HepG2 (cell line): ENCODE measurements around the gene HDAC4. TPM values are rescaled to one million over a fixed set of nuclear protein-coding genes. Genes with fewer than 3 reads are reported as not detected.
A peak's percentile ranks its signal among the peaks of the same experiment; 100 is the strongest.

Source experiments
- AFF4 ChIP-seq: sonication (generic); formaldehyde crosslinking; IDR thresholded peaks from 2 replicates; pipeline ENCODE4 v1.4.0; 2020; ENCODE audit warnings: missing genetic modification reagents
- CBX2 ChIP-seq, 2 experiments: fragments of 200-600 bp in 1 of 2; sonication (generic); formaldehyde crosslinking in 1 of 2; IDR thresholded peaks; 2 replicates each; pipeline versions ENCODE4 v1.7.0 to v1.8.1; 2018 to 2022; ENCODE audit warnings: low read depth in 2 of 2, low read length in 1 of 2, mild to moderate bottlenecking in 1 of 2, missing genetic modification reagents in 1 of 2
- E2F5 ChIP-seq: sonication (generic); formaldehyde crosslinking; conservative IDR thresholded peaks from 2 replicates; pipeline ENCODE4 v1.4.0; 2020; ENCODE audit warnings: missing genetic modification reagents
- EZH2 ChIP-seq: conservative IDR thresholded peaks from 2 replicates; pipeline ENCODE4 v1.6.1; 2012; ENCODE audit warnings: mild to moderate bottlenecking, low read depth, low read length, moderate library complexity
- HMGXB4 ChIP-seq, 2 experiments: sonication (generic) in 1 of 2; formaldehyde crosslinking in 1 of 2; IDR thresholded peaks; 2 replicates each; pipeline versions ENCODE4 v1.4.0 to v1.6.1; 2018 to 2020; ENCODE audit warnings: missing genetic modification reagents in 2 of 2, borderline replicate concordance in 1 of 2, low read depth in 1 of 2, mild to moderate bottlenecking in 1 of 2, missing biosample characterization in 1 of 2
- KDM2A ChIP-seq: sonication (generic); formaldehyde crosslinking; IDR thresholded peaks from 2 replicates; pipeline ENCODE4 v1.4.0; 2020; ENCODE audit warnings: low read depth, missing genetic modification reagents, borderline replicate concordance
- KDM3A ChIP-seq: IDR thresholded peaks from 2 replicates; pipeline ENCODE4 v1.6.1; 2018; ENCODE audit warnings: low read depth, missing compliant biosample characterization
- KLF15 ChIP-seq: sonication (generic); formaldehyde crosslinking; IDR thresholded peaks from 2 replicates; pipeline ENCODE4 v1.8.1; 2023; ENCODE audit warnings: borderline replicate concordance, mild to moderate bottlenecking, inconsistent platforms, missing genetic modification reagents, mixed read lengths
- MTF2 ChIP-seq: sonication (generic); formaldehyde crosslinking; IDR thresholded peaks from 2 replicates; pipeline ENCODE4 v1.5.0; 2020; ENCODE audit warnings: missing genetic modification reagents, borderline replicate concordance
- PCBP2 ChIP-seq: fragments of 200-400 bp; formaldehyde crosslinking; optimal IDR thresholded peaks from 2 replicates; pipeline ENCODE3; 2018; ENCODE audit warnings: low read length, low read depth; ENCODE audit not compliant: poor library complexity, severe bottlenecking
- SATB2 ChIP-seq: sonication (generic); formaldehyde crosslinking; IDR thresholded peaks from 2 replicates; pipeline ENCODE4 v1.5.0; 2020; ENCODE audit warnings: missing genetic modification reagents
- SMAD9 ChIP-seq: sonication (generic); formaldehyde crosslinking; IDR thresholded peaks from 2 replicates; pipeline ENCODE4 v1.5.1; 2020; ENCODE audit warnings: mild to moderate bottlenecking, missing genetic modification reagents
- TAF1 ChIP-seq: sonication (generic); formaldehyde crosslinking; IDR thresholded peaks from 2 replicates; pipeline ENCODE4 v1.4.0; 2020; ENCODE audit warnings: missing genetic modification reagents
- TFE3 ChIP-seq: IDR thresholded peaks from 2 replicates; pipeline ENCODE4 v1.6.1; 2016
- TOE1 ChIP-seq: sonication (generic); formaldehyde crosslinking; IDR thresholded peaks from 2 replicates; pipeline ENCODE4 v1.4.0; 2020; ENCODE audit warnings: mild to moderate bottlenecking, missing genetic modification reagents
- ZNF24 ChIP-seq: fragments of 450-650 bp; IDR thresholded peaks from 2 replicates; pipeline ENCODE4 v1.6.1; 2017; ENCODE audit warnings: antibody characterized with exemption, mild to moderate bottlenecking
- ZNF260 ChIP-seq: sonication (generic); formaldehyde crosslinking; IDR thresholded peaks from 2 replicates; pipeline ENCODE4 v1.4.0; 2020; ENCODE audit warnings: missing genetic modification reagents, low read depth, mild to moderate bottlenecking, borderline replicate concordance
- ZNF772 ChIP-seq: sonication (generic); formaldehyde crosslinking; IDR thresholded peaks from 2 replicates; pipeline ENCODE4 v1.5.0; 2020; ENCODE audit warnings: mild to moderate bottlenecking, missing genetic modification reagents
- ZNF775 ChIP-seq: sonication (generic); formaldehyde crosslinking; IDR thresholded peaks from 2 replicates; pipeline ENCODE4 v1.4.0; 2020; ENCODE audit warnings: missing genetic modification reagents, mild to moderate bottlenecking, moderate library complexity, borderline replicate concordance
- ZNF781 ChIP-seq: sonication (generic); formaldehyde crosslinking; IDR thresholded peaks from 2 replicates; pipeline ENCODE4 v1.5.1; 2020; ENCODE audit warnings: borderline replicate concordance, mild to moderate bottlenecking, missing genetic modification reagents; ENCODE audit errors: not compliant biosample characterization
- polyA plus RNA-seq, 8 experiments: library from polyadenylated mRNA; depleted of rRNA in 3 of 8; stranded (reverse) in 7 of 8; unstranded in 1 of 8; fragments of >200 nt; fragmentation: Illumina TruSeq in 4 of 8; extraction: Trizol in 4 of 8; gene quantifications; 2 replicates each; pipeline versions ENCODE4 v1.2.1 to v1.2.3, GENCODE V29; 2011 to 2016; ENCODE audit warnings: low read depth in 4 of 8, missing spikeins in 1 of 8, mixed read lengths in 1 of 8; ENCODE audit not compliant: insufficient read depth in 1 of 8
- total RNA-seq, 5 experiments: library from RNA; depleted of rRNA; stranded (reverse); fragments of >200 nt; fragmentation: Illumina TruSeq; extraction: Trizol; gene quantifications; 2 replicates each; pipeline ENCODE4 v1.2.3, GENCODE V29; 2016; ENCODE audit warnings: low read depth in 1 of 5

Gene HDAC4
- total and polyA plus RNA-seq, 2 of the 13 experiments (the other 11 are each of a cell fraction or from before 2014, with no cell fraction given), result 10.1 to 11.5 TPM

- TF ChIP-seq CBX2 (IDR thresholded peaks at IDR 0.05; ENCODE audit: low read depth, low read length) (no peak), CBX2 (CRISPR knock-in tag; IDR thresholded peaks at IDR 0.05; ENCODE audit: low read depth) (no peak), KLF15 (CRISPR knock-in tag) (no peak), ZNF260 (no peak), E2F5 (CRISPR knock-in tag) (no peak), TFE3 (CRISPR knock-in tag) (0 out of 2 replicates have a peak, but pooled peaks have one; percentile 19), SMAD9 (no peak), ZNF781 (CRISPR knock-in tag) (peak; percentile 38), PCBP2 (no peak), KDM3A (CRISPR knock-in tag) (no peak), ZNF775 (CRISPR knock-in tag) (no peak), KDM2A (CRISPR knock-in tag) (no peak), EZH2 (no peak), TOE1 (CRISPR knock-in tag) (no peak), ZNF772 (CRISPR knock-in tag) (no peak), ZNF24 (no peak), AFF4 (no peak), HMGXB4 (CRISPR knock-in tag; IDR thresholded peaks at IDR 0.05; ENCODE audit: borderline replicate concordance in 1 of 2, low read depth in 1 of 2) (no peak), MTF2 (CRISPR knock-in tag) (no peak), TAF1 (no peak), SATB2 (no peak)
Measured at GRCh38 chr2:239223310-239224198, 177.3 kb downstream of the HDAC4 start (continued).
